ENCODE data around the gene GTF2I. TPM values are rescaled to one million over a fixed set of nuclear protein-coding genes. Genes with fewer than 3 reads are reported as not detected.
"Not testable (repeated sequence)": the region's sequence is repeated elsewhere in the genome, so short reads cannot be mapped to it uniquely, and the experiment has no call there.

The GTF2I gene
- total and polyA plus RNA-seq, 2 experiments from 2014 or later: 167 to 193 TPM

- DNase-seq (ENCODE audit: low spot score): no peak
- no peaks in the 10 kb centered on the region for H3K9me3 ChIP-seq (ENCODE audit: low read depth)
- no peaks in the 10 kb centered on the region for H3K79me2 ChIP-seq
- no peaks in the 10 kb centered on the region for H4K20me1 ChIP-seq (ENCODE audit: insufficient read depth, poor library complexity, severe bottlenecking)
- no peaks in the 10 kb centered on the region for H3K9me2 ChIP-seq (replicated peaks; ENCODE audit: insufficient read depth)
- H3K27me3 ChIP-seq: no peaks in the 10 kb centered on the region
- H3K27ac ChIP-seq: no peak overlapping the region
- no peaks in the 10 kb centered on the region for H3K36me3 ChIP-seq (replicated peaks; ENCODE audit: insufficient read depth, low read depth)
- no peak overlapping the region for H3K4me3 ChIP-seq
- TF ChIP-seq EZH2phosphoT487 (IDR thresholded peaks at IDR 0.05; ENCODE audit: low read depth, severe bottlenecking, unreplicated experiment): no peak
- TF ChIP-seq EZH2 (IDR thresholded peaks at IDR 0.05; ENCODE audit: borderline replicate concordance): no peak
- TF ChIP-seq CTCF (IDR thresholded peaks at IDR 0.05; ENCODE audit: poor library complexity): no peak
- H2AFZ ChIP-seq: no peak overlapping the region
- 87% methylated on average over 8 of the region's 8 CpGs for WGBS (ENCODE audit: low lambda C conversion rate, missing lambda C conversion rate)
- no peak overlapping the region for H3K4me2 ChIP-seq
- H3K4me1 ChIP-seq (ENCODE audit: insufficient read depth): peaks cover 17% of the 10 kb centered on the region
Measured at GRCh38 chr7:74632505-74632904, 25.0 kb upstream of the GTF2I start.

GRCh38 chr7:74633451-74633921, 24.0 kb upstream of the GTF2I start:
- no peak overlapping the region for H3K27ac ChIP-seq

GRCh38 chr7:74637745-74638144, 19.8 kb upstream of the GTF2I start:
- H3K36me3 ChIP-seq (replicated peaks; ENCODE audit: insufficient read depth, low read depth): no peaks in the 10 kb centered on the region
- H3K9me3 ChIP-seq (ENCODE audit: low read depth): no peaks in the 10 kb centered on the region
- DNase-seq (ENCODE audit: low spot score): no peak
- no peaks in the 10 kb centered on the region for H4K20me1 ChIP-seq (ENCODE audit: insufficient read depth, poor library complexity, severe bottlenecking)
- H3K4me2 ChIP-seq: no peak overlapping the region
- H3K27ac ChIP-seq: no peak overlapping the region
- no peak for TF ChIP-seq CTCF (IDR thresholded peaks at IDR 0.05; ENCODE audit: poor library complexity)
- no peak for TF ChIP-seq EZH2phosphoT487 (IDR thresholded peaks at IDR 0.05; ENCODE audit: low read depth, severe bottlenecking, unreplicated experiment)
- TF ChIP-seq EZH2 (IDR thresholded peaks at IDR 0.05; ENCODE audit: borderline replicate concordance): no peak
- WGBS (ENCODE audit: low lambda C conversion rate, missing lambda C conversion rate): over 99% methylated on average over 7 of the region's 7 CpGs
- no peaks in the 10 kb centered on the region for H3K79me2 ChIP-seq
- H3K4me1 ChIP-seq (ENCODE audit: insufficient read depth): peaks cover 10% of the 10 kb centered on the region
- no peaks in the 10 kb centered on the region for H3K27me3 ChIP-seq
- no peaks in the 10 kb centered on the region for H3K9me2 ChIP-seq (replicated peaks; ENCODE audit: insufficient read depth)
- H3K4me3 ChIP-seq: no peak overlapping the region
- H2AFZ ChIP-seq: no peak overlapping the region

More at GRCh38 chr7:74633451-74633921, 24.0 kb upstream of the GTF2I start:
- 68% methylated on average over 9 of the region's 9 CpGs for WGBS (ENCODE audit: low lambda C conversion rate, missing lambda C conversion rate)
- TF ChIP-seq EZH2 (IDR thresholded peaks at IDR 0.05; ENCODE audit: borderline replicate concordance): no peak
- TF ChIP-seq CTCF (IDR thresholded peaks at IDR 0.05; ENCODE audit: poor library complexity): no peak
- no peak for TF ChIP-seq EZH2phosphoT487 (IDR thresholded peaks at IDR 0.05; ENCODE audit: low read depth, severe bottlenecking, unreplicated experiment)
- no peak for DNase-seq (ENCODE audit: low spot score)
- no peak overlapping the region for H2AFZ ChIP-seq
- H4K20me1 ChIP-seq (ENCODE audit: insufficient read depth, poor library complexity, severe bottlenecking): no peaks in the 10 kb centered on the region
- H3K4me2 ChIP-seq: peak overlapping the region; percentile 9
- no peaks in the 10 kb centered on the region for H3K79me2 ChIP-seq
- H3K27me3 ChIP-seq: no peaks in the 10 kb centered on the region
- H3K4me1 ChIP-seq (ENCODE audit: insufficient read depth): peaks cover 13% of the 10 kb centered on the region
- H3K9me3 ChIP-seq (ENCODE audit: low read depth): no peaks in the 10 kb centered on the region
- no peaks in the 10 kb centered on the region for H3K36me3 ChIP-seq (replicated peaks; ENCODE audit: insufficient read depth, low read depth)
- no peaks in the 10 kb centered on the region for H3K9me2 ChIP-seq (replicated peaks; ENCODE audit: insufficient read depth)
- H3K4me3 ChIP-seq: no peak overlapping the region

- Histone ChIP-seq H2AFZ (peak overlapping the region; percentile 46), H3K4me2 (peak overlapping the region; percentile 66)
- DNase-seq (ENCODE audit: low spot score): peak; percentile 64
- not testable (repeated sequence) for H3K79me2 ChIP-seq; H3K4me1 ChIP-seq (ENCODE audit: insufficient read depth); H3K36me3 ChIP-seq (replicated peaks; ENCODE audit: insufficient read depth, low read depth); H3K9me3 ChIP-seq (ENCODE audit: low read depth); H3K27ac ChIP-seq; H3K27me3 ChIP-seq; H3K9me2 ChIP-seq (replicated peaks; ENCODE audit: insufficient read depth); H3K4me3 ChIP-seq; H4K20me1 ChIP-seq (ENCODE audit: insufficient read depth, poor library complexity, severe bottlenecking)
- WGBS (ENCODE audit: low lambda C conversion rate, missing lambda C conversion rate): 22% methylated on average over 10 of the region's 11 CpGs
Measured at GRCh38 chr7:74650055-74650454, 7.5 kb upstream of the GTF2I start.

- not testable (repeated sequence) for H3K4me3 ChIP-seq; H3K79me2 ChIP-seq; H3K27me3 ChIP-seq; DNase-seq (ENCODE audit: low spot score); H3K9me2 ChIP-seq (replicated peaks; ENCODE audit: insufficient read depth); H3K4me1 ChIP-seq (ENCODE audit: insufficient read depth); H3K9me3 ChIP-seq (ENCODE audit: low read depth); H2AFZ ChIP-seq; H4K20me1 ChIP-seq (ENCODE audit: insufficient read depth, poor library complexity, severe bottlenecking); H3K36me3 ChIP-seq (replicated peaks; ENCODE audit: insufficient read depth, low read depth)
- WGBS (ENCODE audit: low lambda C conversion rate, missing lambda C conversion rate): 64% methylated on average over 6 of the region's 9 CpGs
- H3K27ac ChIP-seq: peak overlapping the region; percentile 19
- peak overlapping the region; percentile 31 for H3K4me2 ChIP-seq
Measured at GRCh38 chr7:74650493-74651132, 6.9 kb upstream of the GTF2I start.

GRCh38 chr7:74651133-74651504, 6.4 kb upstream of the GTF2I start:
- not testable (repeated sequence) for H3K4me3 ChIP-seq; H3K79me2 ChIP-seq; H3K9me2 ChIP-seq (replicated peaks; ENCODE audit: insufficient read depth); H2AFZ ChIP-seq; H4K20me1 ChIP-seq (ENCODE audit: insufficient read depth, poor library complexity, severe bottlenecking); H3K27me3 ChIP-seq; H3K9me3 ChIP-seq (ENCODE audit: low read depth); H3K4me1 ChIP-seq (ENCODE audit: insufficient read depth); H3K36me3 ChIP-seq (replicated peaks; ENCODE audit: insufficient read depth, low read depth); H3K27ac ChIP-seq; H3K4me2 ChIP-seq; DNase-seq (ENCODE audit: low spot score)
- 86% methylated on average over 12 of the region's 12 CpGs for WGBS (ENCODE audit: low lambda C conversion rate, missing lambda C conversion rate)

Measured in hepatocyte (in vitro differentiated cells).